T47D (cell line): Measurements from ENCODE around the gene KDM2B.

Experiments used
- DNase-seq, 2 experiments: peaks; one replicate each; pipeline versions ENCODE4 v3.0.0 to v3.0.0-alpha.2; 2011 to 2012; ENCODE audit warnings: low read depth in 1 of 2, low spot score in 1 of 2
- JUND ChIP-seq: IDR thresholded peaks from 2 replicates; pipeline ENCODE4 v1.6.1; 2012; ENCODE audit warnings: low read depth
- in situ Hi-C: cut with HindIII; loops from 2 replicates; pipeline ENCODE4 v1.10.0; 2016; ENCODE audit warnings: low sequenced_read_pairs, low pct_unique_long_range_greater_than_20kb

Gene KDM2B

GRCh38 chr12:121509339-121509738 lies 71.5 kb downstream of the KDM2B start:
- DNase-seq: no peak
- in situ Hi-C loops: no loop called here
- TF ChIP-seq JUND: no peak

GRCh38 chr12:121508533-121508932 lies 72.3 kb downstream of the KDM2B start:
- DNase-seq: no peak
- TF ChIP-seq JUND: no peak
- in situ Hi-C loops: no loop called here

GRCh38 chr12:121507984-121508383 lies 72.8 kb downstream of the KDM2B start:
- in situ Hi-C loops: no loop called here
- DNase-seq: no peak
- TF ChIP-seq JUND: no peak

- in situ Hi-C loops: no loop called here
- DNase-seq: no peak
- no peak for TF ChIP-seq JUND
Observed at GRCh38 chr12:121507245-121507644, 73.6 kb downstream of the KDM2B start.

GRCh38 chr12:121505513-121505912 lies 75.3 kb downstream of the KDM2B start:
- in situ Hi-C loops: no loop called here

GRCh38 chr12:121504505-121504904 lies 76.3 kb downstream of the KDM2B start:
- TF ChIP-seq JUND: no peak
- in situ Hi-C loops: no loop called here
- DNase-seq: no peak

More at GRCh38 chr12:121505513-121505912, 75.3 kb downstream of the KDM2B start:
- TF ChIP-seq JUND: no peak
- DNase-seq: no peak

- no peak for TF ChIP-seq JUND
- in situ Hi-C loops: no loop called here
Observed at GRCh38 chr12:121503395-121503794, 77.4 kb downstream of the KDM2B start.

GRCh38 chr12:121501946-121502345 lies 78.9 kb downstream of the KDM2B start:
- in situ Hi-C loops: no loop called here
- DNase-seq: no peak
- no peak for TF ChIP-seq JUND

More at GRCh38 chr12:121503395-121503794, 77.4 kb downstream of the KDM2B start:
- DNase-seq: no peak

GRCh38 chr12:121499929-121500793 lies 80.7 kb downstream of the KDM2B start:
- TF ChIP-seq JUND: no peak
- DNase-seq: peak; percentile 83 to 89
- in situ Hi-C loops: no loop called here

- DNase-seq: no peak
- in situ Hi-C loops: no loop called here
- TF ChIP-seq JUND: no peak
Observed at GRCh38 chr12:121495746-121496145, 85.1 kb downstream of the KDM2B start.

GRCh38 chr12:121494093-121494787 lies 86.6 kb downstream of the KDM2B start:
- no peak for TF ChIP-seq JUND
- peak; percentile 51 to 59 for DNase-seq
- in situ Hi-C loops: no loop called here

GRCh38 chr12:121490401-121491281 lies 90.2 kb downstream of the KDM2B start:
- no peak for DNase-seq
- no peak for TF ChIP-seq JUND
- in situ Hi-C loops: no loop called here
